Measurements from ENCODE around the gene SCD5.

- no peak for TF ChIP-seq POLR2A (IDR thresholded peaks at IDR 0.05; ENCODE audit: low read depth, low read length)
- TF ChIP-seq POLR2AphosphoS5 (IDR thresholded peaks at IDR 0.05; ENCODE audit: low read depth, low read length): no peak
These were observed 13.3 kb upstream of the SCD5 start for GRCh38 chr4:82811838-82812341.
